MM.1S (cell line): ENCODE results near the gene MMP25.

ENCODE experiments used
- CTCF ChIP-seq: fragments of 300-600 bp; sonication (generic); IDR thresholded peaks from 2 replicates; pipeline ENCODE4 v1.5.1; 2016; ENCODE audit warnings: antibody characterized with exemption, low read length, mixed read lengths
- EZH2 ChIP-seq: fragments of 300-600 bp; sonication (generic); optimal IDR thresholded peaks from 2 replicates; pipeline ENCODE3; 2017; ENCODE audit warnings: low read depth, mild to moderate bottlenecking, antibody characterized with exemption, low read length, mixed read lengths

DNA sequence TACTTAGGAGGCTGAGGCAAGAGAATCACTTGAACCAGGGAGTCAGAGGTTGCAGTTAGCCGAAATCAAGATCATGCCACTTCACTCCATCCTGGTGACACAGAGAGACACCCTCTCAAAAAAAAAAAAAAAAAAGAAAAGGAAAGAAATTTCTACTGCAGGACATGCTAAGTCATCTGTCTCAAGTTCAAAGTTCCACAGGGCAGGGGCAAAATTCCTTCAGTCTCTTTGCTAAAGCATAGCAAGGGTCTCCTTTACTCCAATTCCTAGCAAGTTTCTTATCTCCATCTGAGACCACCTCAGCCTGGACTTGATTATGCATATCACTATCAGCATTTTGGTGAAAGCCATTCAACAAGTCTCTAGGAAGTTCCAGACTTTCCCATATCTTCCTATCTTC lies 38.1 kb downstream of the MMP25 start:
- TF ChIP-seq CTCF (no peak), EZH2 (no peak)
